ENCODE measurements around the gene GABPB1.

GABPB1 gene

GRCh38 chr15:50277370-50277769 is 77.6 kb downstream of the GABPB1 start:
- no peak for DNase-seq (ENCODE audit: low read depth)

GRCh38 chr15:50275908-50276307 is 79.1 kb downstream of the GABPB1 start:
- DNase-seq (ENCODE audit: low read depth) = no peak

- DNase-seq (ENCODE audit: low read depth) = no peak
Measured at GRCh38 chr15:50275091-50275490, 79.9 kb downstream of the GABPB1 start.

- DNase-seq (ENCODE audit: low read depth) = no peak
Measured at GRCh38 chr15:50267577-50267976, 87.4 kb downstream of the GABPB1 start.

- DNase-seq (ENCODE audit: low read depth) = peak; percentile 45
Measured at GRCh38 chr15:50265620-50266019, 89.4 kb downstream of the GABPB1 start, which contains the start of gene HDC. Gene HDC (minus strand): TSS chr15:50265726. CDS start chr15:50265623, 103 bp downstream.

GRCh38 chr15:50262533-50262932 is 92.5 kb downstream of the GABPB1 start:
- DNase-seq (ENCODE audit: low read depth) = peak; percentile 45

GRCh38 chr15:50261981-50262380 is 93.0 kb downstream of the GABPB1 start:
- no peak for DNase-seq (ENCODE audit: low read depth)

- DNase-seq (ENCODE audit: low read depth) = peak; percentile 81
Measured at GRCh38 chr15:50260969-50261496, 94.0 kb downstream of the GABPB1 start.

GRCh38 chr15:50259276-50259675 is 95.7 kb downstream of the GABPB1 start:
- DNase-seq (ENCODE audit: low read depth) = peak; percentile 65

- no peak for DNase-seq (ENCODE audit: low read depth)
Measured at GRCh38 chr15:50257924-50258323, 97.1 kb downstream of the GABPB1 start.

GRCh38 chr15:50257332-50257731 is 97.7 kb downstream of the GABPB1 start:
- DNase-seq (ENCODE audit: low read depth) = no peak

- DNase-seq (ENCODE audit: low read depth) = no peak
Measured at GRCh38 chr15:50256188-50257041, 98.6 kb downstream of the GABPB1 start.

GRCh38 chr15:50252556-50252955 is 102.4 kb downstream of the GABPB1 start:
- DNase-seq (ENCODE audit: low read depth) = no peak

GRCh38 chr15:50251638-50252182 is 103.3 kb downstream of the GABPB1 start:
- DNase-seq (ENCODE audit: low read depth) = no peak

- no peak for DNase-seq (ENCODE audit: low read depth)
Measured at GRCh38 chr15:50250760-50251394, 104.1 kb downstream of the GABPB1 start.

- DNase-seq (ENCODE audit: low read depth) = no peak
Measured at GRCh38 chr15:50249704-50250103, 105.3 kb downstream of the GABPB1 start.

- DNase-seq (ENCODE audit: low read depth) = no peak
Measured at GRCh38 chr15:50248994-50249582, 105.9 kb downstream of the GABPB1 start.

- no peak for DNase-seq (ENCODE audit: low read depth)
Measured at GRCh38 chr15:50247819-50248655, 107.0 kb downstream of the GABPB1 start.

GRCh38 chr15:50246631-50247030 is 108.4 kb downstream of the GABPB1 start:
- no peak for DNase-seq (ENCODE audit: low read depth)

- DNase-seq (ENCODE audit: low read depth) = no peak
Measured at GRCh38 chr15:50244959-50245624, 109.9 kb downstream of the GABPB1 start.

- DNase-seq (ENCODE audit: low read depth) = no peak
Measured at GRCh38 chr15:50244153-50244552, 110.8 kb downstream of the GABPB1 start.
